GM08714 (cell line): ENCODE measurements around the gene DHRSX.
"Not testable (repeated sequence)": the region's sequence is repeated elsewhere in the genome, so short reads cannot be mapped to it uniquely, and the experiment has no call there.

Source experiments
- H3K4me3 ChIP-seq: fragments of 200-500 bp; sonication (Bioruptor generic); 2 replicates; pipeline ENCODE4 v1.5.1; 2014; ENCODE audit warnings: mild to moderate bottlenecking, low read length, inconsistent platforms
- ZNF274 ChIP-seq: IDR thresholded peaks from 2 replicates; pipeline ENCODE4 v1.6.1; 2012; ENCODE audit warnings: mild to moderate bottlenecking, low read depth, low read length

Gene DHRSX, protein sequence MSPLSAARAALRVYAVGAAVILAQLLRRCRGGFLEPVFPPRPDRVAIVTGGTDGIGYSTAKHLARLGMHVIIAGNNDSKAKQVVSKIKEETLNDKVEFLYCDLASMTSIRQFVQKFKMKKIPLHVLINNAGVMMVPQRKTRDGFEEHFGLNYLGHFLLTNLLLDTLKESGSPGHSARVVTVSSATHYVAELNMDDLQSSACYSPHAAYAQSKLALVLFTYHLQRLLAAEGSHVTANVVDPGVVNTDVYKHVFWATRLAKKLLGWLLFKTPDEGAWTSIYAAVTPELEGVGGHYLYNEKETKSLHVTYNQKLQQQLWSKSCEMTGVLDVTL

DNA sequence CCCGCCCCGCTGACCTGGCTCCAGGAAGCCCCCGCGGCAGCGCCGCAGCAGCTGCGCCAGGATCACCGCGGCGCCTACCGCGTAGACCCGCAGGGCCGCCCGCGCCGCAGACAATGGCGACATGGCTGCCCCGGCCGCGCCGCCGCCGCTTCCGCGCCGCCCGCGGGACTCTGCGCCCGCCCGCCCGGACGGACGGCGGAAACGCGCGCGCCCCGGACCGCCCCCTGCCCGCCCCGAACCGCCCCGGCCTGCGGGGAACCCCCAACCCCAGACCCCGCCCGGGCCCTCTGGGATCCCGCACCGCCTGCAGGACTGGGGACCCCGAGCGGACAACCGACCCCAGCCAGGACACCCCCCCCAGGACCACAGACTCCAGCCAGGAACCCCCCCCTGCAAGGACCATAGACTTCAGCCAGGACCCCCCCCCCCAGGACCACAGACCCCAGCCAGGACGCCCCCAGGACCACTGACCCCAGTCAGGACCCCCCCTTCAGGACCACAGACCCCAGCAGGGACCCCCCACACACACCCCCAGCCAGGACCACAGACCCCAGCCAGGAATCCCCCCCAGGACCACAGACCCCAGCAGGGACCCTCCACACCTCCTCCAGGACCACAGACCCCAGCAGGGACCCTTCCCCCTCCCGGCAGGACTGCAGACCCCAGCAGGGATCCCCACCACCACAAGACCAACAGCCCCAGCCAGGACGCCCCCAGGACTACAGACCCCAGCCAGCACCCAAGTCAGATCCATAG, at the start of gene DHRSX, which contains the start of gene ZBED1:
DHRSX (minus strand) TSS at position 174 of the 756 bp plus-strand sequence; CDS start at position 123, 51 bp downstream.
ZBED1 (minus strand) TSS at position 174 of the 756 bp plus-strand sequence. CDS start 10,257 bp downstream, outside the sequence.
- TF ChIP-seq ZNF274 = no peak
- H3K4me3 ChIP-seq = peak within 1 kb of the TSS; percentile 80

DNA sequence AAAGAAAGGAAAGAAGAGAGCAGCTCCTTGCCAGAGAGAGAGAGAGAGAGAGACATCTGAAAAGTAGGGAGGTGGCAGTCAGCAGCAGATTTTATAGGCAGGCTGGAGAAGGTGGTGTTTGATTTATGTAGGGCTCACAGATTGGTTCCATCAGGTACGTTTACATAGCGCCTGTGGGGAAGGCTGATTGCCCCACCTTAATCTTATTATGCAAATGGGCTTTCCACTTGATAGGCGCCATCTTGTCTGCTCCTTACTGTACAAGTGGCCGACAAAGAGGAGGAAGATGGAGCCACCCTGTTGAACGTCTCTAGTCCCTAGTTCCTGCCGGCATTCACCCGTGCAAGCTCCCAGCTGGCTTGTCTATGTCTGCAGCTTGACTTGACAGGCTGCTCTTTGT, 49.1 kb upstream of the DHRSX start:
- no peak for TF ChIP-seq ZNF274
- no peak overlapping the region for H3K4me3 ChIP-seq

DNA sequence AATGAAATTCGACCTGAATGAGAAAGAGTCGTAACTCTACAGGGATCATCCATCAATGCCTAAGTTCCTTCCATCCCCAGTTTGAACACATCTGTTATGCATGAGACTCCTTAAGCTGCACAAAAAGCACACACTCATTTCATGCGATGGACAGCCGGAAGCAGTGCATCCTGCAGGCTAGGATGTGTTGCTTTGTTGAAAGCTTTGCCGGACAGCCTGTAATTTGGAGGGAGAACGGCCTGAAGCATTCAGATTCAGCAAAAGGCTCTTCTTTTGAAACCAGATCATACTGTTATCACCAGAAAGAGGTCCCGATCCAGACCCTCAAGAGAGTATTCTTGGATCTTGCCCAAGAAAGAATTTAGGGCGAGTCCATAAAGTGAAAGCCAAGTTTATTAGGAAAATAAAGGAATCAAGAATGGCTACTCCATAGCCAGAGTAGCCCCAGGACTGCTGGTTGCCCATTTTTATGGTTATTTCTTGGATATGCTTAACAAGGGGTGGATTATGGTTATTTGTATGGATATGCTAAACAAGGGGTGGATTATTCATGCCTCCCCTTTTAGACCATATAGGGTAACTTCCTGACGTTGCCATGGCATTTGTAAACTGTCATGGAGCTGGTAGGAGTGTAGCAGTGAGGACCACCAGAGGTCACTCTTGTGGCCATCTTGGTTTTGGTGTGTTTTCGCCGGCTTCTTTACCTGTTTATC, 48.1 kb upstream of the DHRSX start:
- H3K4me3 ChIP-seq = no peak overlapping the region
- TF ChIP-seq ZNF274 = no peak

DNA sequence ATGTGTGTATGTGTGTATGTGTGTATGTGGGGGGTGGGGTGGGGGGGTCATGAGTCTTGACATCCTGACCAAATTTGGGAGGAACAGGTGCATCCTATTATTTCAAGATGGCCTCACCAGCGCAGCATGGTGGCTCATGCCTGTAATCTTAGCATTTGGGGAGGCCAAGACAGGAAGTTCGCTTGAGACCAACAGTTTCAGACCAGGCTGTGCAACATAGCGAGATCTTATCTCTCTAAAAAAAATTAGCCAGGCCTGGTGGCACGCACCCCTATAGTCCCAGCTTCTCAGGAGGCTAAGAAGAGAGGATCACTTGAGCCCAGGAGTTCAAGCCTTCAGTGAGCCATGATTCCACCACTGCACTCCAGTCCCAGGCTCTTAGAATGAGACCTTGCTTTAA, 47.0 kb upstream of the DHRSX start:
- H3K4me3 ChIP-seq = no peak overlapping the region
- no peak for TF ChIP-seq ZNF274

DNA sequence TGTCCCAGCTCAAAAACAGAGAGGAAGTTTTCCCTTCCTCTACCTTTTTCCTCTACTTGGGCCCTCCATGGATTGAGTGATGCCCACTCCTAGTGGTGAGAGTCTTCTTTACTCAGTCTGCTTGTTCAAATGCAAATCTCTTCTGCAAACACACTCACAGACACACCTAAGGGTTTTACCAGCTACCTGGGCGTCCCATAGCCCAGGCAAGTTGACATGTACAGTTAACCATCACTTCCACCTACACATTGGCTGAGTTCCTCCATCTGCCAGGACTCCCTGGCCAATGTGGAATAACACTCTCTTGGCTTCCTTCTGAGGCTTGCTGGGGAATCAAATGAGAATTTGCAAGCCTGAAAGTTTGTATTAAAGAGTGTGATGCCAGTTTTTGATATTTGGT, 45.7 kb upstream of the DHRSX start:
- TF ChIP-seq ZNF274 = no peak

DNA sequence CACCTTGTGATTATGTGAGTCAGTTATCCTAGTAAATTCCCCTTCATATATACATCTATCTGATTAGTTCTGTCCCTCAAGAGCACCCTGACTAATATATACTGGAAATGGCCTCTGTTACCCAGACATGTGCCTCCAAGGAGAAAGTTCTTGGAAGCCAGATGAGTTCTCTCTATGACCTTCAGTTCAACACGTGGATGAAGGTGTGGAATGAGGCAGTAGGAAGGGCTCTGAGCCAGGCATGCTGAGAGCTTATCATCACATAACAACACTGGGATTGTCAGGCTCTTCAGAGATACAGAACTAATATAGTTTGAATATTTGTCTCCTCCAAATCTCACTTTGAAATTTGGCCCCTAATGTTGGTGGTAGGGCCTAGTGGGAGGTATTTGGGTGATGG, 44.4 kb upstream of the DHRSX start:
- H3K4me3 ChIP-seq = no peak overlapping the region
- no peak for TF ChIP-seq ZNF274

More for the DNA sequence above, 45.7 kb upstream of the DHRSX start:
- H3K4me3 ChIP-seq = no peak overlapping the region

DNA sequence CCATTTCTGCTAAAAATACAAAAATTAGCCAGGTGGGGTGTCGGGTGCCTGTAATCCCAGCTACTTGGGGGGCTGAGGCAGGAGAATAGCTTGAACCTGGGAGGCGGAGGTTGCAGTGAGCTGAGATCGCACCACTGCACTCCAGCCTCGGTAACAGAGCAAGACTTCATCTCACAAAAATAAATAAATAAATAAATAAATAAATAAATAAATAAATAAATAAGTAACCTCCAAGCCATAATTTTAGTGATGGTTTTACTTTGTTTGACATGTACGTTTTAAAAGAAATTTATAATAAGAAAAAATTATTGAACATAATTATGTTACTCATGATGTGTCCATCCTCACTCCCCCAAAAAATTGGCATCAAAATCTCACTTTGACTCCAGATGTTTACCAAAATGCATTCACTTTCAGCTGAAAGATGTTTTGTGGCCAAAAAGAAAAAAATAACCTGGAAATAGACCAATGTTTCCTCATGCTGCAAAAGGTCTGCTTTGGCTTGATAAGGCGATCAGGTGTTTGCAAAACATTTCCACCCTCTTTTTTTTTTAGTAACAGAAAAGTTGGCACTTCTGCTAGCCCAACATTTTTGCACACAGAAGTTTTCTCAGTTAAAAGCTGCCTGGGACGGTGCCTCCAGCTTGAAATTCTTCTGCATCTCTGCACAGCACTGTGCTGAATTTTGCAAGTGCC, 42.2 kb upstream of the DHRSX start:
- TF ChIP-seq ZNF274 = no peak

DNA sequence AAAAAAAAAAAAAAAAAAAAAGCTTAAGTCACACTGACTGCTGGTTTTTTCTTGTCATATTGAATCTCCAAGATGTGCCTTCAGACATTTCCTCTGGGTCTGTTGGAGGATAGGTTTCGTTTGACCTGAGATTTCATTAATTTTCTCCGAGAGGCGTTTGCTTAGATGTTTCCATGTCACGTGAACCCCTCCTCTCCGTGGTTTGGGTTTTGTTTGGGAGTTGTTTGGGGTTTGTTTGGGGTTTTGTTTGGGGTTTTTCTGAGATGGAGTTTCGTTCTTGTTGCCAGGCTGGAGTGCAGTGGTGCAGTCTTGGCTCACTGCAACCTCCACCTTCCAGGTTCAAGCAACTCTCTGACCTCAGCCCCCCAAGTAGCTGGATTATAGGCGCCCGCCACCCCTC, 40.8 kb upstream of the DHRSX start:
- no peak for TF ChIP-seq ZNF274

More for the DNA sequence above, 42.2 kb upstream of the DHRSX start:
- H3K4me3 ChIP-seq = no peak overlapping the region

DNA sequence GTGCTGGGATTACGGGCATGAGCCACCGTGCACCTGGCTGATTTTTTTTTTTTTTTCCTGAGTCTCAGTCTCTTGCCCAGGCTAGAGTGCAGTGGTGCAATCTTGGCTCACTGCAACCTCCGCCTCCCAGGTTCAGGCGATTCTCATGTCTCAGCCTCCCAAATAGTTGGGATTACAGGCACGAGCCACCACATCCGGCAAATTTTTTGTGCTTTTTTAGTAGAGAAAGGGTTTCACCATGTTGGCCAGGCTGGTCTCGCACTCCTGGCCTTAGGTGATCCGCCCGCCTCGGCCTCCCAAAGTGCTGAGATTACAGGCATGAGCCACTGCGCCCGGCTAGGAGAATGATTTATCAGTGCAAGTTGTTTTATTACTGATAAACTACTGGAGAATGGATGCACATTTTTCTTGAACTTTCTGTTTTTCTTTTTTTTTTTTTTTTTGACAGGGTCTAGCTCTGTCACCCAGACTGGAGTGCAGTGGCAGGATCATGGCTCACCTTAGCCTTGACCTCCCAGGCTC, 39.7 kb upstream of the DHRSX start:
- no peak overlapping the region for H3K4me3 ChIP-seq

More for the DNA sequence above, 40.8 kb upstream of the DHRSX start:
- H3K4me3 ChIP-seq = no peak overlapping the region

DNA sequence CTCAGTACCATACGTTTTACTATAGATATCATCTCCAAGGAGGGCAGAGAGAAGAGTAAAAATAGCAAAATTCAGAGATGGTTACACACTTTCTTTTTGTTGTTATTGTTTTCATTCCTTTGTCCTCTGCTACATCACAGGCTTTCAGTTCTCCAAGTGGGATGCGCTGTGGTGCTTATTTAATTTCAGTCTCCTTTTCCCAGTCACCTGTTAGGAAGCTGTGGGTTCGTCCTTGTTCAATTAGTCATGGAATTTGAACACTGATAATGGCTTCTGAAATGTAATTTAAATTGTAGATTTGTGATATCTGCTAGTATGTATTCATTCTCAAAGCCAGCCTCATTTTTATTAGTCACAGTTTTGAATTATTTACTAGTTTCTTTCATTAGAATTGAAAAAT, 38.8 kb upstream of the DHRSX start:
- H3K4me3 ChIP-seq = no peak overlapping the region
- TF ChIP-seq ZNF274 = no peak

More for the DNA sequence above, 39.7 kb upstream of the DHRSX start:
- no peak for TF ChIP-seq ZNF274

DNA sequence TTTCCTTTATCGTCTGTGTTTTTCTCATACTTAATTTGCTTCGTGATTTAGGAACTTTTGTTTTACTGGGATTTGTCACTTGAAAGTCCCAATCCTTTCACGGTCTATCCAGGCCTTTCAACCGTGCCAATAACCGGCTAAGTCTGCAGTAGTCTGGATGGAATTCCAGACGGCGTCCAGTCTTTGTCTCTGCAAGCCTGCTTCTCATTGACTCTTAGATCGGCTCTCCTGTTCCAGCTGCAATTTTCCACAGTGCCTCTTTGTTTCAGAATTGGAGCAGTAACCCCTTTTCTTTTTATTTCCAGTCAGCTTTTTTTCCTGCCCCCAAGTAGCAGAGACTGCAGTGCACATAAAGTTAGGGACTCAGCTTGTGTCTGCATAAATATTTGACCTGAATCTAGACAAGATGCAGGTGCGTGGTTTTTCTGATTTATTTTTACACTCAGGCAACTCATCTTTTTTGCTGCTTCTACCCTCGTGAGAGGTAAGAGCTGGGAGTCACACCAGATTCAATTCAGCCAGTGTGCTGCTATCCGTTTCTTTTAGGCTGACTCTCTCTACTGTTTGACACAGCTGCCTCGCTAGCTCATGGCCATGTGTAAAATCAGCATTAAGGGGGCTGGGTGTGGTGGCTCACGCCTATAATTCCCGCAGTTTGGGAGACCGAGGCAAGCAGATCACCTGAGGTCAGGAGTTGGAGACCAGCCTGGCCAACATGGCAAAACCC, 37.4 kb upstream of the DHRSX start:
- H3K4me3 ChIP-seq = no peak overlapping the region
- TF ChIP-seq ZNF274 = no peak

DNA sequence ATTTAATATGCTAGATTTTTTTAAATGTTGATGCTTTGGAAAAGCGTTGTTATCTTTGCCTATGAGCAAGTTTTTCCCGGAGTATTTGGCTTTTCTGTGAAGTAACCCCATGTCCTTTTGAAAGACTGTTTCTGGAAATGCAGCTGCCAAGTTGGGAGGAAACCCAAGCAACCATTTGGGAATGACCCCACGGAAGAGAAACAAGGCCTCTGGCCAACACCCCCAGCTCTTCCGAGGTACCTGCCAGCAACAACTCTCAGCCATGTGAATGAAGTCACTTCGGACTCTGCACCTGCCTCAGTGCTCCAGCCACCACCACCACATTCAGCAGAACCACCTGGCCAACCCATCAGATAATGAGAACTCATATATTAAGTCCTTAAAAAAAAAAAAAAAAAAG, 36.2 kb upstream of the DHRSX start:
- no peak for TF ChIP-seq ZNF274
- H3K4me3 ChIP-seq = no peak overlapping the region

DNA sequence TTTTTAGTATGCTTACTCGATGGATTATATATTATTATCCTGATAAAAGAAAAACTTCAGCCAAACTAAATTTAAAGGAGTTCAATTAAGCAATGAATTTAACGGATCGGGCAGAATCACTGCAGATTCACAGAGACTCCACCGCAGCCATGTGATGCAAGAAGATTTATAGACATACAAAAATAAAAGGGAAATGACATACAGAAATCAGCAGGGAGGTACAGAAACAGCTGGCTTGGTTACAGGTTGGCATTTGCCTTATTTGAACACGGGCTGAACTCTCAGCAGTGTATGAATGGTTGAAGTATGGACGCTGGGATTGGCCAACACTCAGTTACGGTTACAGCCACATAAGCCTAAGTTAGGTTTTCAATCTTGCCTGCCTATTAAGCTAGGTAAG, 35.4 kb upstream of the DHRSX start:
- no peak overlapping the region for H3K4me3 ChIP-seq
- no peak for TF ChIP-seq ZNF274

DNA sequence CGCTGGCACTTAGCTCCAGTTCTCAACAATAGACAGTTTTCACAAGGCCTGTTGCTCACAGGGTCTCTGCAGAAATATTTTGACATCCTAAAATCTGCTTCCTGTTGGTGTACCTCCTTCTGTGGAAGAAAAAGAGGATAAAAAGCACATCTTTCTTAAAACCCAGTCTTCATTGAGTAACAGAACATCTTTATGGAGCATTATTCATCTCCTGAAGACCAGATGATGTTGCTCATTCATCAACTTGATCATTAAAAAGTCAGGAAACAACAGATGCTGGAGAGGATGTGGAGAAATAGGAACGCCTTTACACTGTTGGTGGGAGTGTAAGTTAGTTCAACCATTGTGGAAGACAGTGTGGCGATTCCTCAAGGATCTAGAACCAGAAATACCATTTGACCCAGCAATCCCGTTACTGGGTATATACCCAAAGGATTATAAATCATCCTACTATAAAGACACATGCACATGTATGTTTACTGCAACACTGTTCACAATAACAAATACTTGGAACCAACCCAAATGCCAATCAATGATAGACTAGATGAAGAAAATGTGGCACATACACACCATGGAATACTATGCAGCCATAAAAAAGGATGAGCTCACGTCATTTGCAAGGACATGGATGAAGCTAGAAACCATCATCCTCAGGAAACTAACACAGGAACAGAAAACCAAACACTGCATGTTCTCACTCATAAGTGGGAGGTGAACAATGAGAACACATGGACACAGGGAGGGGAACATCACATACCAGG, 33.7 kb upstream of the DHRSX start:
- H3K4me3 ChIP-seq = not testable (repeated sequence)
